ENCODE results near the gene ZNF728. TPM values are rescaled to one million over a fixed set of nuclear protein-coding genes. Genes with fewer than 3 reads are reported as not detected.

ZNF728 gene
- polyA plus RNA-seq = 7.4 and 21.9 TPM in 2 replicates

DNA sequence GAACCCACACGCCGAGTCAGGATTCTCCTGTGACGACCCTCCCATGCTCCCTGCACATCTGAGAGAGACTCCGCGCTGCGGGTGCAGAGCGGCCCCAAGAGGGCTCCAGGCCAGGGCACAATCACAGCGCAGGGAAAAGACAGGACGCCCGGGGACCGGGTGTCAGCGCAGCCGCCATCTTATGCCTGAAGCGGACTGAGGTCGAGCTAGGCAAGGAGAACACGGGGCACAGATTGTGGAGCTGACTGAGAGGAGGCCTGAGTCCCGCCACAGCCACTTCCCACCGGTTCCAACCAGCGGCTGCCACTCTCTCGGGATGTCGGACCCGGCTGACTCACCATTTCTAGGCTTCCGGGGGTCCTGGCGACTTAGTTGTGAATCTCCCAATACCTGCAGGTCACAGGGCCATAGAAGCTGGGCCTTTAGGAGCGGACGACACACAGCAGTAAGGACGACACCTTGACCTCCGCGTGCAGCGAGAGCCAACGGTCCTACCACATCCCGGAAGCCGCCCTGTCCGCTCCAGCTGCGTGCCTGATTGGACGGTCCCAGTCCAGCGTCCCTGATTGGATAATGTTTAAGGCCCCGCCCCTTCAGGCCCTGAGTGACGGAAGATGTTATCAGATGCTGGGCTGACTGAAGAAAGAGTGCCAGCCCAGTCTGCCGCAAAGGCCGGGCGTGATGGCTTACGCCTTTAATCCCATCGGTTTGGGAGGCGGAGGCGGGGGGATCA lies at the start of gene ZNF728:
Gene ZNF728 (minus strand): TSS at position 487 of the 733 bp plus-strand sequence. CDS start 146 bp downstream, at position 341.

Other genes starting within 250 kb of the ZNF728 start
- gene ZNF99, start 219.0 kb downstream of the ZNF728 start, polyA plus RNA-seq = 0.22 and 0.42 TPM in 2 replicates
- 4.7 and 11.7 TPM in 2 replicates for gene ZNF723, start 170.9 kb downstream of the ZNF728 start, polyA plus RNA-seq
- gene ZNF730, start 113.8 kb upstream of the ZNF728 start, polyA plus RNA-seq = not detected in 2 replicates
- not detected in 2 replicates for gene ZNF724, start 247.2 kb upstream of the ZNF728 start, polyA plus RNA-seq

Data from Purkinje cell (primary cell).